Measurements from ENCODE around the gene LDLRAP1.

Gene LDLRAP1

GRCh38 chr1:25610822-25611630 lies 67.6 kb downstream of the LDLRAP1 start:
- no peak for DNase-seq

GRCh38 chr1:25611843-25612242 lies 68.4 kb downstream of the LDLRAP1 start:
- no peak for DNase-seq

DNA sequence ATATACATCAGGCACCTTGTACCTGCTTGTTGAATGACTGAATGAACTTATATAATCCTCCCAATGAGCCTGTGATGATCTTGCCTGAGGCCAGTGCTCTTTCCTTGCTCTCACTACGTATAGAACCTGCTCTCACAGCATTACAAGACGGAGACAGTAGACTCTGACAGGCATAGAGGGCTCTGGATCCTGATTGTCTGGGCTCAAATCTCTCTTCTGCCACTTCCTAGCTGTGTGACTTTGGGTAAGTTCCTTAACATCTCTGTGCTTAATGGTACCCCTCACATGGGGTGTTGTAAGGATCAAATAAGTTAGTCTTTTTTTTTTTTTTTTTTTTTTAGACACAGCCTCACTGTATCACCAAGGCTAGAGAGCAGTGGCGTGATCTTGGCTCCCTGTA lies 69.0 kb downstream of the LDLRAP1 start:
- no peak for DNase-seq

DNA sequence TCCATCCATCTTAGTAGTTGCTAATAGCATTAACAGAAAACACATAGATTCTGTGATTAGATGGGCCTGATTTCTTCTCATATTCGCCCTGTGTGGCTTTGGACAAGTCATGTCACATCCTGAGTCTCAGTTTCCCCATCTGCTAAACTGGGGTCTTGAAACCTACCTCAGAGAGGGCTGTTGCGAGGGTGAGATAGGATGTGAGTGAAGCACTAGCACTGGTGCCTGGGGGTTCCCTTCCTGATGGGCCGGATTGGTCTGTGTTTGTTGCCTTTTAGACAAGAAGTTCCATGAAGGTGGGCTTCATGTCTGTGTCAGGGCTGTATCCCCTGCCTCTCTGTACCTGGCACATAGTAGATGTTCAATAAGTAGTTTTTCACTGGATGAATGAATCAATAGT lies 69.7 kb downstream of the LDLRAP1 start:
- no peak for DNase-seq

DNA sequence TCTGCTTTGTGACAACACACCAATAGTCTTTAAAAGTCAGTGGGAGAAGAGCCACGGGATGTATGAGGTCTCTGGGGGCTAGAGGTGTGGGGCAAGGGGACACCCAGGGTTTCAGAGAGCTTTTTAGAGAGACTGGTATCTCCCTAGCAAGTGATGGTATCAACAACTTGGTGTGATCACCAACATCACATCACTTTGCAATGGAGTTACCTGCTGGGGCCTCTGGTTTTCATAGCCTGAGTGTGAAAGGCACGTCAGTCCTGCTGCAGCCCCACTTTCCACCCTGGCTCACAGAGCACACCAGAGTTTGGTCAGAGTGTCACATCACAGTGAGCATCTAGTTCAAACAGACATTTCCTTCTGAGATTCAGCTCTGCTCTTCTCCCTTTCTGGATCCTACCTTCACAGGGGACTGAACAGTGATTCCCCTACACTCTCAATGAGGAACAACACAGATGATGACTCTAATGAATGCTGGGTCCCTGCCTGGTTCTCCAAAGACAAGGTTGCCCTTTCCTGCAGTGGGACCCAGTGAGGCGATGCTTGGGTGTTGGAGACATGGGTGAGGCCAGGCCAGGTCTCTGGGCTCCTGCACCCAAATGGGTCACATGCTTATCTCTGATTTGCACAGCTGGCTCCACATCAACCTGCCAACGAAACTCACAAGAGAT lies 71.2 kb downstream of the LDLRAP1 start:
- no peak for DNase-seq

DNA sequence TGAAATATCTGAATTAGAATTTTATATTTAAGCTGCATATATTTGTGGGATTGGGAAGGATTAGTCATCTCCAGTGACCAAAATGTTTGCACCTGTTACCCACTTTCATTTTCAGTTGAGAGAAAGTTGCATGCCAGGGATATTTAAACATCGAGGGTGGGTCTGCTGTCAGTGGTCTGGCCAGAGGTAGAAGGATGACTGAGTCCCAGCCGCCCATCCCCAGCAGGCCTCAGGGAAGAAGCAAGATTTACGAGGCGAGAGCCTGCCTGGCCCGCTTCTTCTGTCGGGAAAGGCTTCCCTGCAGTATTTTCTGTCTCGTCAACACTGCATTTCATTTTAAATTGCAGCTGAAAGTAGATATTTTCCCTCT lies 71.8 kb downstream of the LDLRAP1 start:
- DNase-seq: no peak

GRCh38 chr1:25615563-25616094 lies 72.2 kb downstream of the LDLRAP1 start:
- no peak for DNase-seq

DNA sequence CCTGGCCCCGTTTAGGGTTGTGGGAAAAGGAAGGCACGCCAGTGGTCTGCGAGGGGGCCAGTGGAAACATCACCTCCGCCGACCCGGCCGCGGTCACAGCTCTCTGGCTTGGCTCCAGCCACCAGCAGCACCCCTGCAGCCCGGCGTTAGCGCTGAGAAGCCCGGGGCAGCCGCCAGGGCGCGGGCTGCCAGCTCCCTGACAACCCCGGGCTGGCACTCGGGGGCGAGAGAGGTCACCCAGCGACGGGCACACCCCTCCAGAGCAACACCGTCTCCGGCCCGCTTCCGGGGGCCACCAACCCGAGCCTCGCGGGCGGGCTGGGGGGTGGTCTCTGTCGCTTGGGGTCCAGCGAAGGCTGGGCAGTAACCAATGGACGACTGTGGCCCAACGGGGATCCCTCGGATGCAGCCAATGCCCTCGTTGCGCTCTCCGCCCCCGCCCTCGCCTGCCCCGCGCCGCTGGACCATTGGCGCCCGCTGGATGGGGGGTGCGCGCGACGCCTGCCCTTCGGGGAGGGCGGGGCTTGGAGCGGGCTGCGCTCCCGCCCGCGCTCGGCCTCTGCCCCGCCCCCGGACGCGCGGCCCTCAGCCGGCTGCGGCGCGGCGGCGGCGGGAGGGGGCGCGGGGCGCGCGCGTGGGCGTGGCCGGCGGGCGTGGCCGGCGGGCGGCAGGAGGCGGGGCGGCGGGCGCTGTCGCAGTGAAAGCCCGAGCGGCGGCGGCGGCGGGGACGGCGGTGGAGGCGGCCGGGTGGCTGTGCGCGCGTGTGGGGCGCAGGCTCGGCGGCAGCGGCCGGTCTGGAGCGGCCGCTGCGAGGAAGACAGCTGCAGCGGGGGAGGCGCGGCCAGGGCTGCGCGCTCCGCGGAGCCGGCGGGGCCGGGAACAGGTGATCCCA lies 72.9 kb downstream of the LDLRAP1 start, which contains the start of gene MAN1C1:
Gene MAN1C1 (plus strand): TSS at position 697 of the 892 bp plus-strand sequence. CDS start 1,007 bp downstream, outside the sequence.
- peak; percentile 94 for DNase-seq

- DNase-seq: peak; percentile 60
Observed at GRCh38 chr1:25616987-25617624, 73.7 kb downstream of the LDLRAP1 start.

- DNase-seq: peak; percentile 50
Observed at GRCh38 chr1:25617625-25618432, 74.4 kb downstream of the LDLRAP1 start.

DNA sequence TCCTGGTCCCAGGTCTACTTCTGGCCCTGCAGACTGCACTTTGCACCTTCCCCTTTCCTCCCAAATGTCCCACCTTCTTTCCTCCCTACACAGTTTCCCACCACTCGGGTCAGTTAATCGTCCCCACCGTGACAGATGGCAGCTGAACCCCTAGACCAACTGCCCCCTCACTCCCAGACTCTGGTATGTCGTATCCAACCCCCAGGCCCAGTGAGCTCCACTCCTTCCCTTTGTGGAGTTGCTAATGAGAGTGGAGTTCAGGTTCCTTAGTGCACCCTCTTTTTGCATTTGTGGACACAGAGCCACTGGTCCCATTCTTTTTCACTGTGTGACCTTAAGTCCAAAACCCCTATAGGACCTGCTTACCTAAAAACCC lies 75.0 kb downstream of the LDLRAP1 start:
- no peak for DNase-seq

Data from activated T-cell treated with anti-CD3 and anti-CD28 coated beads, Interleukin-2, amount 50 U/mL, for 1 hour (primary cell).